CD14-positive monocyte (primary cell): ENCODE results near the gene COPE. TPM values are rescaled to one million over a fixed set of nuclear protein-coding genes. Genes with fewer than 3 reads are reported as not detected.

ENCODE experiments used
- DNase-seq, 3 donors: peaks; one replicate each; pipeline ENCODE4 v3.0.0-alpha.2; 2011 to 2022
- H2AFZ ChIP-seq: 2 replicates; pipeline ENCODE4 v1.6.0; 2012; ENCODE audit warnings: mild to moderate bottlenecking, low read depth, low read length, inconsistent platforms; ENCODE audit not compliant: insufficient read depth, poor library complexity, severe bottlenecking
- H3K27ac ChIP-seq, 2 donors: 1 replicate in 1 of 2; 2 replicates in 1 of 2; pipeline ENCODE4 v1.5.1; 2012 to 2013; ENCODE audit warnings: low read length in 2 of 2, control low read depth in 1 of 2, inconsistent platforms in 1 of 2, low read depth in 1 of 2, mild to moderate bottlenecking in 1 of 2
- H3K27me3 ChIP-seq, 2 donors: one replicate each; pipeline versions ENCODE4 v1.6.0 to v1.6.1; 2011 to 2013; ENCODE audit warnings: low read length in 2 of 2; ENCODE audit not compliant: control insufficient read depth in 2 of 2, insufficient read depth in 2 of 2
- H3K36me3 ChIP-seq, 2 donors: replicated peaks in 1 of 2; 1 replicate in 1 of 2; 2 replicates in 1 of 2; pipeline versions ENCODE4 v1.5.1 to v1.6.1; 2012 to 2013; ENCODE audit warnings: low read length in 2 of 2, control low read depth in 1 of 2, inconsistent platforms in 1 of 2, mild to moderate bottlenecking in 1 of 2; ENCODE audit not compliant: insufficient read depth in 2 of 2, control insufficient read depth in 1 of 2
- H3K4me1 ChIP-seq, 2 donors: 1 replicate in 1 of 2; 2 replicates in 1 of 2; pipeline versions ENCODE4 v1.5.1 to v1.6.1; 2012 to 2013; ENCODE audit warnings: low read length in 2 of 2, control low read depth in 1 of 2, inconsistent platforms in 1 of 2, mild to moderate bottlenecking in 1 of 2, moderate library complexity in 1 of 2; ENCODE audit not compliant: insufficient read depth in 2 of 2, control insufficient read depth in 1 of 2
- H3K4me2 ChIP-seq: replicated peaks from 2 replicates; pipeline ENCODE3; 2012; ENCODE audit warnings: low read length, moderate library complexity, mild to moderate bottlenecking; ENCODE audit not compliant: poor library complexity, severe bottlenecking; ENCODE audit errors: extremely low read depth
- H3K4me3 ChIP-seq, 3 experiments: fragments of 200-600 bp in 1 of 3; sonication (generic) in 1 of 3; replicated peaks in 1 of 3; 1 replicate in 2 of 3; 2 replicates in 1 of 3; pipeline ENCODE4 v1.5.1; 2011 to 2013; ENCODE audit warnings: low read length in 3 of 3, mild to moderate bottlenecking in 3 of 3, control low read depth in 2 of 3, low read depth in 2 of 3, inconsistent platforms in 1 of 3, moderate library complexity in 1 of 3
- H3K79me2 ChIP-seq: 2 replicates; pipeline ENCODE4 v1.6.0; 2012; ENCODE audit warnings: mild to moderate bottlenecking, control low read depth, inconsistent platforms, low read length, moderate library complexity; ENCODE audit not compliant: insufficient read depth
- H3K9ac ChIP-seq: 2 replicates; pipeline ENCODE4 v1.6.0; 2017; ENCODE audit warnings: low read length, mild to moderate bottlenecking; ENCODE audit not compliant: insufficient read depth, poor library complexity, severe bottlenecking
- H3K9me3 ChIP-seq, 2 donors: replicated peaks in 1 of 2; 1 replicate in 1 of 2; 2 replicates in 1 of 2; pipeline versions ENCODE4 v1.5.1 to v1.6.1; 2012 to 2013; ENCODE audit warnings: low read length in 2 of 2, control low read depth in 1 of 2; ENCODE audit not compliant: control insufficient read depth in 1 of 2, insufficient read depth in 1 of 2
- H4K20me1 ChIP-seq: 2 replicates; pipeline ENCODE4 v1.6.0; 2012; ENCODE audit warnings: mild to moderate bottlenecking, low read length, control low read depth, moderate library complexity; ENCODE audit not compliant: insufficient read depth
- H3K27ac Mint-ChIP-seq, 7 donors: one replicate each; pipeline ENCODE4 v1.8.0; 2020; ENCODE audit warnings: mild to moderate bottlenecking in 7 of 7, mixed read lengths in 7 of 7, moderate library complexity in 6 of 7, inconsistent platforms in 2 of 7
- H3K27me3 Mint-ChIP-seq, 3 donors: one replicate each; pipeline ENCODE4 v1.8.0; 2021 to 2022; ENCODE audit warnings: low read depth in 3 of 3, mild to moderate bottlenecking in 3 of 3, mixed read lengths in 3 of 3, moderate library complexity in 3 of 3, inconsistent platforms in 1 of 3
- H3K36me3 Mint-ChIP-seq, 2 donors: one replicate each; pipeline ENCODE4 v1.8.0; 2020; ENCODE audit warnings: mixed read lengths in 2 of 2, inconsistent platforms in 1 of 2, mild to moderate bottlenecking in 1 of 2
- H3K4me1 Mint-ChIP-seq: one replicate; pipeline ENCODE4 v1.8.0; 2020; ENCODE audit warnings: mild to moderate bottlenecking, mixed read lengths
- H3K4me3 Mint-ChIP-seq, 2 donors: one replicate each; pipeline ENCODE4 v1.8.0; 2020; ENCODE audit warnings: mild to moderate bottlenecking in 2 of 2, mixed read lengths in 2 of 2, moderate library complexity in 1 of 2
- H3K9me3 Mint-ChIP-seq, 7 donors: one replicate each; pipeline ENCODE4 v1.8.0; 2020 to 2022; ENCODE audit warnings: mixed read lengths in 7 of 7, mild to moderate bottlenecking in 6 of 7, moderate library complexity in 6 of 7, inconsistent platforms in 2 of 7
- WGBS: methylation state at CpG from one replicate; pipeline ENCODE4 v1.1.5; 2013; ENCODE audit warnings: missing lambda C conversion rate; ENCODE audit not compliant: insufficient coverage; 5-methylcytosine and 5-hydroxymethylcytosine counted together
- intact Hi-C, 2 donors: fragments of 100-400 bp; cut with micrococcal nuclease; formaldehyde crosslinking; loops; one replicate each; pipeline versions ENCODE4 v1.15.0 to v1.15.1; 2023
- polyA plus RNA-seq, 3 donors: library from polyadenylated mRNA; depleted of rRNA in 1 of 3; unstranded in 2 of 3; stranded (reverse) in 1 of 3; fragments of 300-500 nt in 2 of 3; fragments of >200 nt in 1 of 3; fragmentation: Illumina TruSeq in 2 of 3; gene quantifications; 1 replicate in 2 of 3; 2 replicates in 1 of 3; pipeline ENCODE4 v1.2.3, GENCODE V29; 2012 to 2021
- TF ChIP-seq, protein P1 (sequence below): fragments of 200-600 bp; IDR thresholded peaks from one replicate; pipeline ENCODE4 v1.8.0; 2022; ENCODE audit warnings: antibody characterized with exemption, mild to moderate bottlenecking

The COPE gene
- polyA plus RNA-seq, 3 donors, result 331 to 345 (median 345) TPM

DNA sequence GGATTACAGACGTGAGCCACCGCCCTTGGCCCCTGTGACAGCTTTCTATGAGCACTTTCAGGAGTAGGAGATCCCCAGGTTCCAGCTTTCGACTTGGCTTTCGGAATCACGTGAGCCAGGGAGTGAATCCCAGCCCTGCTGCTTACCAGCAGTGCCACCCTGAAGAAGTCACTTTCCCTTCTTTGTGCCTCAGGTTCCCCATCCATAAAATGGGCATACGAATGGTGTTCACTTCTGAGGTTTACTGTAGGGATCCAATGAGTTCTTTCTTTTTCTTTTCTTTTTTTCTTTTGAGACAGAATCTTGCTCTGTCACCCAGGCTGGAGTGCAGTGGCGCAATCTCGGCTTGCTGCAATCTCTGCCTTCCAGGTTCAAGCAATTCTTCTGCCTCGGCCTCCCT is 26.1 kb upstream of the COPE start:
- Histone ChIP-seq H3K4me1 (peaks cover 11 to 12% of the 10 kb centered on the region in 2 donors), H3K4me2 (no peak overlapping the region), H3K27me3 (no peaks in the 10 kb centered on the region), H3K9ac (no peak overlapping the region), H2AFZ (no peak overlapping the region), H3K79me2 (peaks cover 14% of the 10 kb centered on the region), H4K20me1 (no peaks in the 10 kb centered on the region), H3K27ac (no peak overlapping the region), H3K36me3 (peaks cover 0 to 8% of the 10 kb centered on the region in 2 donors), H3K4me3 (no peak overlapping the region), H3K9me3 (no peaks in the 10 kb centered on the region)
- peak overlapping the region in 2 of 7 donors; percentile 25 to 46 for H3K27ac Mint-ChIP-seq
- H3K27me3 Mint-ChIP-seq, result peaks cover 0 to 4% (median 0%) of the 10 kb centered on the region in 3 donors
- intact Hi-C loops, result no loop called here
- H3K9me3 Mint-ChIP-seq, result peaks cover 0 to 9% (median 2%) of the 10 kb centered on the region in 7 donors
- TF ChIP-seq, protein P1, sequence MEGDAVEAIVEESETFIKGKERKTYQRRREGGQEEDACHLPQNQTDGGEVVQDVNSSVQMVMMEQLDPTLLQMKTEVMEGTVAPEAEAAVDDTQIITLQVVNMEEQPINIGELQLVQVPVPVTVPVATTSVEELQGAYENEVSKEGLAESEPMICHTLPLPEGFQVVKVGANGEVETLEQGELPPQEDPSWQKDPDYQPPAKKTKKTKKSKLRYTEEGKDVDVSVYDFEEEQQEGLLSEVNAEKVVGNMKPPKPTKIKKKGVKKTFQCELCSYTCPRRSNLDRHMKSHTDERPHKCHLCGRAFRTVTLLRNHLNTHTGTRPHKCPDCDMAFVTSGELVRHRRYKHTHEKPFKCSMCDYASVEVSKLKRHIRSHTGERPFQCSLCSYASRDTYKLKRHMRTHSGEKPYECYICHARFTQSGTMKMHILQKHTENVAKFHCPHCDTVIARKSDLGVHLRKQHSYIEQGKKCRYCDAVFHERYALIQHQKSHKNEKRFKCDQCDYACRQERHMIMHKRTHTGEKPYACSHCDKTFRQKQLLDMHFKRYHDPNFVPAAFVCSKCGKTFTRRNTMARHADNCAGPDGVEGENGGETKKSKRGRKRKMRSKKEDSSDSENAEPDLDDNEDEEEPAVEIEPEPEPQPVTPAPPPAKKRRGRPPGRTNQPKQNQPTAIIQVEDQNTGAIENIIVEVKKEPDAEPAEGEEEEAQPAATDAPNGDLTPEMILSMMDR, result no peak
- H3K36me3 Mint-ChIP-seq, result peaks cover 13 to 15% of the 10 kb centered on the region in 2 donors
- WGBS, result 94% methylated on average over 2 of the region's 9 CpGs
- no peak overlapping the region for H3K4me3 Mint-ChIP-seq
- no peak for DNase-seq
- peaks cover 24% of the 10 kb centered on the region for H3K4me1 Mint-ChIP-seq

DNA sequence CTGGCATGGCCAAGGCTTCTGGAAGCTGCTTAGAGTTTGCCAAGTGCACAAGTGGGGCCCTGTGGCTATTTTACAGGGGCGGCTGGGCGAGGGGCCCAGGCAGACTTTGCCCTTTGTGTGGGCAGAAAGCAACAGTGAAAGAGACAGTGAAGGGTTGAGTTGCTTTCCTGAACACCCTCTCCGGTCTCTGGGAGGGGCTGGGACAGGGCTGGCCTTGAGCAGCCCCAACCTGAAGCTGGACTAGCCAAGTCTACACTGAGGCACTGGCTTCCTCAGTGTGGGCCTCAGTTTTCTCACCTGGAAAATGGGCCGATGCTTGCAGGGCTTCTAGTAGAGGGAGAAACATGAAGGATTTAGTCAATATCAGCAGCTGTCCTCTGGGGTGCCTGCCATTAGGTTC is 24.3 kb upstream of the COPE start:
- 96% methylated on average over 4 of the region's 4 CpGs for WGBS
- Mint-ChIP-seq H3K4me3 (no peak overlapping the region), H3K27me3 (peaks cover 0 to 4% (median 0%) of the 10 kb centered on the region in 3 donors)

More for the DNA sequence above, 24.3 kb upstream of the COPE start:
- peaks cover 0 to 12% of the 10 kb centered on the region in 2 donors for H3K36me3 ChIP-seq
- intact Hi-C loops, result loop anchor here in 1 of 2 donors (5.0 kb wide), 1 partner anchor 44 kb away; no protein-coding TSS in a partner anchor
- TF ChIP-seq, protein P1, result no peak
- H3K4me3 ChIP-seq, result no peak overlapping the region
- peaks cover 32% of the 10 kb centered on the region for H3K79me2 ChIP-seq
- H3K9me3 Mint-ChIP-seq, result peaks cover 0 to 9% (median 2%) of the 10 kb centered on the region in 7 donors
- no peak overlapping the region for H3K27ac ChIP-seq
- H3K27me3 ChIP-seq, result no peaks in the 10 kb centered on the region
- no peak overlapping the region for H3K9ac ChIP-seq
- H3K9me3 ChIP-seq, result no peaks in the 10 kb centered on the region
- H3K4me1 Mint-ChIP-seq, result peaks cover 35% of the 10 kb centered on the region
- H4K20me1 ChIP-seq, result peaks cover 15% of the 10 kb centered on the region
- H3K4me2 ChIP-seq, result no peak overlapping the region
- no peak overlapping the region for H2AFZ ChIP-seq
- H3K27ac Mint-ChIP-seq, result peak overlapping the region in 2 of 7 donors; percentile 45 to 50
- no peak for DNase-seq
- H3K36me3 Mint-ChIP-seq, result peaks cover 16 to 23% of the 10 kb centered on the region in 2 donors
- H3K4me1 ChIP-seq, result peaks cover 21 to 28% of the 10 kb centered on the region in 2 donors
